ENCODE data around the gene IGLL5.
A peak's percentile ranks its signal among the peaks of the same experiment; 100 is the strongest.

The IGLL5 gene

GRCh38 chr22:22940961-22941605 is 53.5 kb downstream of the IGLL5 start:
- no peak for DNase-seq

- DNase-seq: no peak
Observed at GRCh38 chr22:22941831-22942510, 54.4 kb downstream of the IGLL5 start.

GRCh38 chr22:22942511-22943329 is 55.1 kb downstream of the IGLL5 start:
- DNase-seq: peak; percentile 62

GRCh38 chr22:22943521-22944267 is 56.1 kb downstream of the IGLL5 start:
- DNase-seq: no peak

- no peak for DNase-seq
Observed at GRCh38 chr22:22944268-22944985, 56.8 kb downstream of the IGLL5 start.

GRCh38 chr22:22945195-22945594 is 57.6 kb downstream of the IGLL5 start:
- DNase-seq: no peak

All from NCI-H146 (cell line).